Liver (tissue), 3 donors: ENCODE measurements around the gene MAPK9.

Source experiments
- ATF3 ChIP-seq: IDR thresholded peaks from 2 replicates; pipeline ENCODE4 v1.6.1; 2016; ENCODE audit warnings: antibody characterized with exemption
- CTCF ChIP-seq: fragments of 150-350 bp; IDR thresholded peaks from 2 replicates; pipeline ENCODE4 v1.5.1; 2017; ENCODE audit warnings: improper control_type of control experiment, low read depth, low read length; ENCODE audit not compliant: missing input control
- GABPA ChIP-seq, 2 donors: IDR thresholded peaks in 1 of 2; conservative IDR thresholded peaks in 1 of 2; 2 replicates each; pipeline ENCODE4 v1.6.1; 2016; ENCODE audit warnings: antibody characterized with exemption in 2 of 2, mild to moderate bottlenecking in 1 of 2, moderate library complexity in 1 of 2
- HNF4G ChIP-seq: IDR thresholded peaks from 2 replicates; pipeline ENCODE4 v1.6.1; 2016; ENCODE audit warnings: antibody characterized with exemption
- JUND ChIP-seq, 2 donors: IDR thresholded peaks; 2 replicates each; pipeline ENCODE4 v1.6.1; 2016; ENCODE audit warnings: antibody characterized with exemption in 2 of 2
- MAX ChIP-seq: IDR thresholded peaks from 2 replicates; pipeline ENCODE4 v1.6.1; 2016; ENCODE audit warnings: antibody characterized with exemption
- NR2F2 ChIP-seq: IDR thresholded peaks from 2 replicates; pipeline ENCODE4 v1.6.1; 2016; ENCODE audit warnings: antibody characterized with exemption
- RAD21 ChIP-seq, 2 donors: IDR thresholded peaks; 2 replicates each; pipeline ENCODE4 v1.6.1; 2016; ENCODE audit warnings: antibody characterized with exemption in 2 of 2, mild to moderate bottlenecking in 2 of 2
- REST ChIP-seq: IDR thresholded peaks from 2 replicates; pipeline ENCODE4 v1.6.1; 2016; ENCODE audit warnings: antibody characterized with exemption, mild to moderate bottlenecking
- SP1 ChIP-seq: IDR thresholded peaks from 2 replicates; pipeline ENCODE4 v1.6.1; 2018; ENCODE audit warnings: antibody characterized with exemption, mild to moderate bottlenecking
- TAF1 ChIP-seq: conservative IDR thresholded peaks from 2 replicates; pipeline ENCODE4 v1.6.1; 2016; ENCODE audit warnings: antibody characterized with exemption, mild to moderate bottlenecking
- donor health status: healthy.
- donor health status: healthy.

GRCh38 chr5:180197016-180197702, 94.7 kb downstream of the MAPK9 start:
- TF ChIP-seq SP1 (no peak), CTCF (no peak), JUND (IDR thresholded peaks at IDR 0.05) (no peak), REST (no peak), HNF4G (no peak), ATF3 (no peak), TAF1 (no peak), NR2F2 (no peak), GABPA (IDR thresholded peaks at IDR 0.05 in 1 of 2, conservative IDR thresholded peaks at IDR 0.05 in 1 of 2) (no peak), MAX (no peak), RAD21 (IDR thresholded peaks at IDR 0.05) (no peak)
